Body of pancreas (tissue), 4 donors: Measurements from ENCODE around the gene ANXA4.

ENCODE experiments used
- CTCF ChIP-seq, 7 experiments: fragments of 450-650 bp in 4 of 7; fragments of 200-600 bp in 3 of 7; sonication (generic) in 3 of 7; IDR thresholded peaks; one replicate each; pipeline ENCODE4 v1.5.1; 2016 to 2019; ENCODE audit warnings: antibody characterized with exemption in 7 of 7
- POLR2A ChIP-seq, 3 donors: fragments of 450-650 bp; IDR thresholded peaks; one replicate each; pipeline ENCODE4 v1.6.1; 2016; ENCODE audit warnings: antibody characterized with exemption in 3 of 3, mild to moderate bottlenecking in 2 of 3

DNA sequence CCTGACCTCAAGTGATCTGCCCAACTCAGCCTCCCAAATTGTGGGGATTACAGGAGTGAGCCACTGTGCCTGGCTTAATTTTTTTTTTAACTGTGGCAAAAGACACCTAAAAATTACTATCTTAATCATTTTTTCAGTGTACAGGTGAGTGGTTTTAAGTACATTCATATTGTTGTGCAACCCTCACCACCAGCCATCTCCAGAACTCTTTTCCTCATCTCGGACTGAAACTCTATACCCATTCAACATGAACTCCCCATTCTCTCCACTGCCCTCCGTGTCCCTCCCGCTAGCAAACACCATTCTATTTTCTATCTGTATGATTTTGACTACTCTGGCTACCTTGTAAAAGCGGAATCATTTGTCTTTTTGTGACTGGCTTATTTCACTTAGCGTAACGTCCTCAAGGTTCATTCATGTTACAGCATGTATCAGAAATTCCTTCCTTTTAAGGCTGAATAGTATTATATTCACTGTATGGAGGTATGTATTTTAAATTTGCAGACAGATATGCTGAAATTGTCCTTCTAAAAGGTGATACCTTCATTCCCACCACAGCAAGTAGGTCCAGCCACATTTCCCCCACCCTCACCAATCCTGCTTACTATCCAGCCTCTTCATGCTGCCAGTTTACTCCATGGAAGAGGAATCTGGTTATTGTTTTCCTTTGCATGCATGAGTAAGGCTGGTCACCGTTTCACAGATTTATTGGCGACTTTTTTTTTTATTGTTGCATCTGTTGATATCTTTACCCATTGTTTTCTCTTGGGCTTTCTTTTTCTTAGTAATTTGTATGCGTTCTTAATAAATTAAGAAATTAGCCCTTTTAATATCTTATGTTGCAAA, 40.6 kb upstream of the ANXA4 start:
- no peak for TF ChIP-seq CTCF (IDR thresholded peaks at IDR 0.05)
- TF ChIP-seq POLR2A (IDR thresholded peaks at IDR 0.05) = no peak
